Left ventricle myocardium inferior (tissue), 1 donor: Measurements from ENCODE around the gene SLX9. TPM values are rescaled to one million over a fixed set of nuclear protein-coding genes. Genes with fewer than 3 reads are reported as not detected.
A peak's percentile ranks its signal among the peaks of the same experiment; 100 is the strongest.

Experiments
- DNase-seq: peaks from one replicate; pipeline ENCODE4 v3.0.0-alpha.2; 2020
- H3K27ac ChIP-seq: fragments of 200-600 bp; replicated peaks from 2 replicates; pipeline ENCODE4 v1.8.0; 2021
- H3K27me3 ChIP-seq: fragments of 200-600 bp; 2 replicates; pipeline ENCODE4 v1.8.0; 2021; ENCODE audit warnings: low read depth
- H3K36me3 ChIP-seq: fragments of 200-600 bp; 2 replicates; pipeline ENCODE4 v1.8.0; 2021
- H3K4me1 ChIP-seq: fragments of 200-600 bp; 2 replicates; pipeline ENCODE4 v1.8.0; 2021
- H3K4me3 ChIP-seq: fragments of 200-600 bp; 2 replicates; pipeline ENCODE4 v1.8.0; 2021; ENCODE audit warnings: mild to moderate bottlenecking, moderate library complexity
- H3K9me3 ChIP-seq: fragments of 200-600 bp; replicated peaks from 2 replicates; pipeline ENCODE4 v1.8.0; 2021
- intact Hi-C: fragments of 100-400 bp; cut with micrococcal nuclease; formaldehyde crosslinking; loops from one replicate; pipeline ENCODE4 v1.11.0; 2022
- total RNA-seq: library from RNA; stranded (reverse); fragmentation: NEBNext Ultra II Directional; extraction: Animal tissue kit (Norgen Biotek cat#: 25700); gene quantifications from one replicate; pipeline ENCODE4 v1.2.1, GENCODE V29; 2021
- TF ChIP-seq, protein P1 (sequence below): fragments of 200-600 bp; IDR thresholded peaks from 2 replicates; pipeline ENCODE4 v1.8.0; 2021; ENCODE audit warnings: antibody characterized with exemption, mild to moderate bottlenecking, borderline replicate concordance
- donor health status: DM: no; HTN: yes; CAD: no; lungs with severe emphysema.

Gene SLX9
- total RNA-seq, 1 donor from 2014 or later, result 70.7 TPM

GRCh38 chr21:45019076-45019886 is 79.5 kb downstream of the SLX9 start:
- Histone ChIP-seq H3K4me1 (peaks cover 39% of the 10 kb centered on the region), H3K27ac (peak overlapping the region; percentile 75), H3K4me3 (peak overlapping the region; percentile 67), H3K27me3 (no peaks in the 10 kb centered on the region), H3K36me3 (no peaks in the 10 kb centered on the region), H3K9me3 (peaks cover 14% of the 10 kb centered on the region)
- DNase-seq, result peak; percentile 29
- intact Hi-C loops, result no loop called here
- TF ChIP-seq, protein P1, sequence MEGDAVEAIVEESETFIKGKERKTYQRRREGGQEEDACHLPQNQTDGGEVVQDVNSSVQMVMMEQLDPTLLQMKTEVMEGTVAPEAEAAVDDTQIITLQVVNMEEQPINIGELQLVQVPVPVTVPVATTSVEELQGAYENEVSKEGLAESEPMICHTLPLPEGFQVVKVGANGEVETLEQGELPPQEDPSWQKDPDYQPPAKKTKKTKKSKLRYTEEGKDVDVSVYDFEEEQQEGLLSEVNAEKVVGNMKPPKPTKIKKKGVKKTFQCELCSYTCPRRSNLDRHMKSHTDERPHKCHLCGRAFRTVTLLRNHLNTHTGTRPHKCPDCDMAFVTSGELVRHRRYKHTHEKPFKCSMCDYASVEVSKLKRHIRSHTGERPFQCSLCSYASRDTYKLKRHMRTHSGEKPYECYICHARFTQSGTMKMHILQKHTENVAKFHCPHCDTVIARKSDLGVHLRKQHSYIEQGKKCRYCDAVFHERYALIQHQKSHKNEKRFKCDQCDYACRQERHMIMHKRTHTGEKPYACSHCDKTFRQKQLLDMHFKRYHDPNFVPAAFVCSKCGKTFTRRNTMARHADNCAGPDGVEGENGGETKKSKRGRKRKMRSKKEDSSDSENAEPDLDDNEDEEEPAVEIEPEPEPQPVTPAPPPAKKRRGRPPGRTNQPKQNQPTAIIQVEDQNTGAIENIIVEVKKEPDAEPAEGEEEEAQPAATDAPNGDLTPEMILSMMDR, result no peak

DNA sequence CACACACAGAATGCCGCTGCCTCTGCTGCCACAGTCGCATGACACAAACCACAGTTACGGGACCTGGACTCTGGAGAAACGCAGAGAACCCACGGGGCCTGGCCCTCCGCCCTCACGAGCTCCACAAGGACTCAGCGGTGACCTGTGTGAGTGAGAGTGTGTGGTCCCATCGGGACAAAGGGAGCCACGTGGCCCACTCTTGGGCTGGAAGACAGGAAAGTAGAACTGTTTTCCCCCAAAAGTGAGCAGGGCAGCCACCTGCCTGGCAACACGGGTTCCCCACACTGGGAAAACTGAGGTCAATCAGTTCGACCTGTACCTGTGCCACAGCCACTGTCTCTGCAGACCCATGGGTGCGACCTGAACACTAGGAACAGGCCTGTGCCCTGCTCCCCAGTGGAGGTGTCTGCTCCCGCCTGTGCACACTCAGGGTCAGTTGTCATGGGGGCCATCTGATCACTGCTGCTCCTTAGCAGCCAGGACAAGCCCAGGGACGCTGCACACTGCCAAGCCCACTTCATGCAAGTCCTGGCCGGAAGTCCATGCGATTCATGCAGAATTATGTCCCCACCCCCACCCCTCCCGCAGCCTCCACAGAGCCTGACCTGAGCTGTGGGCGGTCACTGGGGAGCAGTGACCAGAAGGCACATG is 80.2 kb downstream of the SLX9 start:
- intact Hi-C loops, result no loop called here
- DNase-seq, result peak; percentile 14
- H3K27ac ChIP-seq, result peak overlapping the region; percentile 45

DNA sequence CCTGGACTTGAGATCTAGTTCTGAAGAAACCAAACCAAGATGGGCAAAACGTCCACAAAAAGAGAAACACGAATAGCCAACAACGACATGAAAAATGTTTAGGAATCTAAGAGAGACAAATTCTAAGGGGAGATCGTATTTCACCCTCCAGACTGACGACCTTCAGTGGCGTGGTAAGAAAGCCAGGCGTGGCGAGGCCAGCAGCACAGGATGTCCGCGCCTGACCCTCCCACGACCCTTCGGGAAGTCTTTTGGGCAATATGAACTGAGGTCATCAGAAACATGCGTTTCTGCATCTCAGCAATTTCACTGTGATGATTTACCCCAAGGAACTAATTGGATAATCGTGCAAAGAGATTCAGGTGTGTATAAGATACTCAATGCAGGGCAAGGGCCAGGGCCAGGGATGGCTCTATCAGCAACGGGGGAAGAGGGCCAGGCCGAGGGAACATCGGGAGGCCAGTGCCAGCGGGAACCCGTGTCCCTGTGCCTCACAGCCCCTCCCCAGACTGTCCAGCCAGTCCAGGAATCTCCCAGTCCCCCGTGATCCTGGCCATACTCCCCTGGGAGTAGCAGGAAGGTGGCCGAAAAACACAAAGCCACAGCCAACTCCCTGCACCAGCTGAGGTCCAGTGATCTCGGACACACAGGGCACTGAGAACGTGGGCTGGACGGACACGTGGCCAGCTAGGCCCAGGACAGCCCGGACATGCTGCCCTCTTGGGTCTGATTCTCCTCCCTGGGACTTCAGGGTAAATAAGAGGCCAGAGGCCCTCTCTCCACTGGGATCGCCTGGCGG is 81.0 kb downstream of the SLX9 start:
- H3K27me3 ChIP-seq, result no peaks in the 10 kb centered on the region
- H3K4me1 ChIP-seq, result peaks cover 39% of the 10 kb centered on the region
- TF ChIP-seq, protein P1, result no peak
- DNase-seq, result peak; percentile 19
- no peaks in the 10 kb centered on the region for H3K36me3 ChIP-seq
- H3K4me3 ChIP-seq, result no peak overlapping the region
- peak overlapping the region; percentile 45 for H3K27ac ChIP-seq
- intact Hi-C loops, result no loop called here
- peaks cover 20% of the 10 kb centered on the region for H3K9me3 ChIP-seq

More for the DNA sequence above, 80.2 kb downstream of the SLX9 start:
- TF ChIP-seq, protein P1, result no peak
- Histone ChIP-seq H3K9me3 (peaks cover 20% of the 10 kb centered on the region), H3K27me3 (no peaks in the 10 kb centered on the region), H3K4me1 (peaks cover 39% of the 10 kb centered on the region), H3K36me3 (no peaks in the 10 kb centered on the region), H3K4me3 (no peak overlapping the region)

DNA sequence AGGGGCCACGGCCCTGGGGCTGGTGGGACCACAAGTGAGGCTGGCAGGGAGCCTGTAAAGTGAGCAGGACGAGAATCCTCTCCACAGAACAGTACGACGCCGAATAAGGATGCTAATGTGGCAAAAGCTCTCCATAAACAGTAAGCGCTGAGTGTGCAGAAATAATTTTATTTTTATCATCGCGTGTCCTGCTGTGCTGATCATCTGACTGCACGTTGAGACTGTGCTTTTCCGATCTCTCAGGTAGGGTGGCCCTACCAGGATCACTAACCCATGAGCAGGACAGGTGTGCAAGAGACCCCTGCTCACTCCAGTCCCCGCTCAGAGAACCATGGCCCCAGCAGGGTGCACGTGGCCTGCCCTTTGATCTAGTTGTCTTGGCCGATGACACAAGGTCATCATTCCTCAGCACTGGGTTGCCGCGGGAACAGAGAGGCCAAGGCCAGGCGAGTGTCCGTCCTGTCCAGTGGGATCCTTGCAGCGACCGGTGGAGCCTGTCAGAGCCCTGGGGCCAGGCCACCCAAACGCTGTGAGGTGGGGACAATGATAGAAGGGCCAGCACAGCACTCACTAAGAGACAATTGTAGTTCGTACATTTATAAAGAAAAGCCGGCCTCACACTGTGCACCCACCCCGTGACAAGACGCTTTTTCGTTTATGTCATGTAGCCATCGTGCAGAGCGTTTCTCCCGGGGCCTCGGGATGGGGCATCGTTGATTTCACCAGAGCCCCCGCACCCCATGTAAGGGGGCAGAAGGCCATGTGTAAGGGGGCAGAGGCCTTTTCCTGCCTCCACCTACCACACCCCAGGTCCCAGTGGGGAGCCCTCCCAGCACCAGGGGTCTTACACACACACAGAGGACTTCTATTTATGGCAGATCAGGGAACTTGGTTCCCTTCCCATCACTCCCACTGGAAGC is 81.9 kb downstream of the SLX9 start:
- no peak for DNase-seq
- no peak overlapping the region for H3K27ac ChIP-seq
- H3K36me3 ChIP-seq, result no peaks in the 10 kb centered on the region
- peaks cover 20% of the 10 kb centered on the region for H3K9me3 ChIP-seq
- no peak overlapping the region for H3K4me3 ChIP-seq
- H3K4me1 ChIP-seq, result peaks cover 33% of the 10 kb centered on the region
- H3K27me3 ChIP-seq, result no peaks in the 10 kb centered on the region
- intact Hi-C loops, result no loop called here
- TF ChIP-seq, protein P1, result no peak
